Mucosa of descending colon (tissue), 3 donors: ENCODE data around the gene RHBDD1. TPM values are rescaled to one million over a fixed set of nuclear protein-coding genes. Genes with fewer than 3 reads are reported as not detected.

Source experiments
- ATAC-seq: fragments of 200-7000 bp; cut with Tn5 transposase; one replicate; pipeline ENCODE4 v1.9.1; 2020; ENCODE audit warnings: mild to moderate bottlenecking, moderate library complexity
- DNase-seq, 3 donors: peaks; one replicate each; pipeline ENCODE4 v3.0.0-alpha.2; 2020
- H3K36me3 ChIP-seq: fragments of 200-600 bp; one replicate; pipeline ENCODE4 v1.8.0; 2021; ENCODE audit warnings: low read depth, mild to moderate bottlenecking
- H3K4me1 ChIP-seq: fragments of 200-600 bp; one replicate; pipeline ENCODE4 v1.8.0; 2021; ENCODE audit warnings: low read depth, mild to moderate bottlenecking
- H3K4me3 ChIP-seq: fragments of 200-600 bp; one replicate; pipeline ENCODE4 v1.8.0; 2021; ENCODE audit warnings: mild to moderate bottlenecking
- H3K9me3 ChIP-seq: fragments of 200-600 bp; one replicate; pipeline ENCODE4 v1.8.0; 2021; ENCODE audit warnings: mild to moderate bottlenecking
- CTCF ChIP-seq: fragments of 200-600 bp; IDR thresholded peaks from one replicate; pipeline ENCODE4 v1.8.0; 2022; ENCODE audit warnings: antibody characterized with exemption, mild to moderate bottlenecking
- intact Hi-C, 2 donors: fragments of 100-400 bp; cut with DNase I in 1 of 2; cut with micrococcal nuclease in 1 of 2; formaldehyde crosslinking; loops; one replicate each; pipeline versions ENCODE4 v1.11.0 to v1.11.1; 2022; cut with DNase I, micrococcal nuclease
- total RNA-seq, 3 donors: library from RNA; stranded (reverse); fragmentation: NEBNext Ultra II Directional in 2 of 3; extraction: Animal tissue kit (Norgen Biotek cat#: 25700) in 2 of 3; gene quantifications; one replicate each; pipeline versions ENCODE4 v1.2.1 to v1.2.4, GENCODE V29; 2021 to 2023
- donor health status: DM: no; HTN: no; CAD: no; lungs with moderate emphysema.
- donor health status: DM: no; HTN: no; CAD: no.
- donor health status: DM: no; HTN: yes; CAD: no.

Gene RHBDD1
- total RNA-seq, 3 donors from 2014 or later: 28.7 to 41.6 (median 30.5) TPM

- Histone ChIP-seq H3K4me1 (no peaks in the 10 kb centered on the region), H3K9me3 (no peaks in the 10 kb centered on the region), H3K4me3 (no peak overlapping the region), H3K36me3 (no peaks in the 10 kb centered on the region)
- no peak for DNase-seq
- intact Hi-C loops: no loop called here
- no peak for TF ChIP-seq CTCF
- ATAC-seq: no peak
Measured at GRCh38 chr2:226884166-226884565, 48.3 kb downstream of the RHBDD1 start.

- DNase-seq: no peak
Measured at GRCh38 chr2:226885769-226886435, 50.0 kb downstream of the RHBDD1 start.

GRCh38 chr2:226887940-226888339 lies 52.1 kb downstream of the RHBDD1 start:
- ATAC-seq (no peak), DNase-seq (no peak)
- no peak for TF ChIP-seq CTCF
- H3K4me3 ChIP-seq: no peak overlapping the region
- no peaks in the 10 kb centered on the region for H3K36me3 ChIP-seq
- no peaks in the 10 kb centered on the region for H3K4me1 ChIP-seq
- intact Hi-C loops: no loop called here
- H3K9me3 ChIP-seq: no peaks in the 10 kb centered on the region

More at GRCh38 chr2:226885769-226886435, 50.0 kb downstream of the RHBDD1 start:
- H3K9me3 ChIP-seq: no peaks in the 10 kb centered on the region
- ATAC-seq: no peak
- no peak for TF ChIP-seq CTCF
- no peaks in the 10 kb centered on the region for H3K4me1 ChIP-seq
- H3K4me3 ChIP-seq: no peak overlapping the region
- intact Hi-C loops: no loop called here
- no peaks in the 10 kb centered on the region for H3K36me3 ChIP-seq

GRCh38 chr2:226888378-226888965 lies 52.6 kb downstream of the RHBDD1 start:
- no peaks in the 10 kb centered on the region for H3K4me1 ChIP-seq
- H3K36me3 ChIP-seq: no peaks in the 10 kb centered on the region
- H3K9me3 ChIP-seq: no peaks in the 10 kb centered on the region
- TF ChIP-seq CTCF: no peak
- DNase-seq (no peak), ATAC-seq (no peak)
- no peak overlapping the region for H3K4me3 ChIP-seq
- intact Hi-C loops: no loop called here

GRCh38 chr2:226888971-226889370 lies 53.1 kb downstream of the RHBDD1 start:
- ATAC-seq (no peak), DNase-seq (no peak)
- Histone ChIP-seq H3K4me1 (no peaks in the 10 kb centered on the region), H3K9me3 (no peaks in the 10 kb centered on the region), H3K36me3 (no peaks in the 10 kb centered on the region), H3K4me3 (no peak overlapping the region)
- intact Hi-C loops: no loop called here
- no peak for TF ChIP-seq CTCF
